Astrocyte (in vitro differentiated cells and primary cell): ENCODE data around the gene PPP2R2B.

Experiments used
- CTCF ChIP-seq: IDR thresholded peaks from 2 replicates; pipeline ENCODE4 v1.5.1; 2011; ENCODE audit warnings: low read depth, mild to moderate bottlenecking, inconsistent platforms, low read length, moderate library complexity; ENCODE audit not compliant: insufficient read depth
- EZH2 ChIP-seq: IDR thresholded peaks from 2 replicates; pipeline ENCODE4 v1.6.1; 2012; ENCODE audit warnings: mild to moderate bottlenecking, low read length, inconsistent platforms; ENCODE audit not compliant: insufficient read depth

- TF ChIP-seq CTCF: no peak
- TF ChIP-seq EZH2: no peak
These were observed 73.5 kb downstream of the PPP2R2B start for GRCh38 chr5:146805081-146805480.
